ENCODE results near the gene IPMK. TPM values are rescaled to one million over a fixed set of nuclear protein-coding genes. Genes with fewer than 3 reads are reported as not detected.

IPMK gene
- total and polyA plus RNA-seq, 2 experiments from 2014 or later = 5.5 to 17.8 TPM

GRCh38 chr10:58316874-58317273 lies 49.2 kb upstream of the IPMK start (continued):
- TF ChIP-seq ZNF462 (CRISPR knock-in tag; IDR thresholded peaks at IDR 0.05) (no peak), CREB1 (CRISPR knock-in tag; IDR thresholded peaks at IDR 0.05; ENCODE audit: low read depth) (no peak), REST (IDR thresholded peaks at IDR 0.05; ENCODE audit: unreplicated experiment) (no peak), ZNF331 (CRISPR knock-in tag; IDR thresholded peaks at IDR 0.05; ENCODE audit: low read depth) (no peak), EZH2phosphoT487 (IDR thresholded peaks at IDR 0.05; ENCODE audit: unreplicated experiment) (no peak)

DNA sequence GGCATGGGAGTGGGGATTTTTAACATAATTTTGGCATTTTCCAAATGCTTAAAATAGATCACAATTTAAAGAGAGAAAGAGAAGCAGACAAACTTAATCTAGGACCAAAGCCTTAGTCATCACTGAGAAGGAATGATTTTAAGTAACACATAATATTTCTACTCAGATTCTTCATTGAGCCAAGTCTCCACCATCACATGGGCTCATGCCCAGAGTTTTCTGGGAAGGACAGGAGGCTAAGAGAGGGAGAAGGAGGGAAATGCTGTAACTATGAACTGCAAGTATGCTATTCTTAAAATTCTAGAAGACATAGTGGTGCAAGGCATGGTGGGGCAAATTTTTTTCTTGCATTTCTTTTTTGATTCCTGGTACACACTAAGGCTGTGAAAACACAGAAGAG lies 43.3 kb upstream of the IPMK start:
- DNase-seq (ENCODE audit: low spot score) (no peak), ATAC-seq (no peak)
- H3K79me2 ChIP-seq (replicated peaks; ENCODE audit: insufficient read depth) = no peaks in the 10 kb centered on the region
- 0 out of 2 replicates have a peak overlapping the region, but pooled peaks have one; percentile 50 for H2AFZ ChIP-seq
- no peaks in the 10 kb centered on the region for H3K9me2 ChIP-seq (ENCODE audit: insufficient read depth)
- H3K4me2 ChIP-seq = no peak overlapping the region
- peaks cover 2% of the 10 kb centered on the region for H3K27me3 Mint-ChIP-seq (ENCODE audit: insufficient read depth, low read depth, poor library complexity)
- no peaks in the 10 kb centered on the region for H3K36me3 Mint-ChIP-seq (ENCODE audit: low read depth)
- no peaks in the 10 kb centered on the region for H4K20me1 ChIP-seq (replicated peaks; ENCODE audit: insufficient read depth)
- H3K4me1 Mint-ChIP-seq = no peaks in the 10 kb centered on the region
- no peaks in the 10 kb centered on the region for H3K36me3 ChIP-seq (ENCODE audit: insufficient read depth)
- no peak overlapping the region for H3K4me3 Mint-ChIP-seq
- no peaks in the 10 kb centered on the region for H3K4me1 ChIP-seq (ENCODE audit: insufficient read depth)
- no peaks in the 10 kb centered on the region for H3K9me3 Mint-ChIP-seq
- H3K4me3 ChIP-seq = no peak overlapping the region
- H3K27ac Mint-ChIP-seq = no peak overlapping the region
- H3K27me3 ChIP-seq (ENCODE audit: insufficient read depth) = no peaks in the 10 kb centered on the region
- H3F3A ChIP-seq (replicated peaks; ENCODE audit: low read depth) = no peaks in the 10 kb centered on the region
- no peak overlapping the region for H3K27ac ChIP-seq (ENCODE audit: low read depth)
- no peak for TF ChIP-seq ZNF462 (CRISPR knock-in tag; IDR thresholded peaks at IDR 0.05)

All from GM23338 (cell line).